ENCODE results near the gene FBLN2. TPM values are rescaled to one million over a fixed set of nuclear protein-coding genes. Genes with fewer than 3 reads are reported as not detected.

Gene FBLN2
- polyA plus RNA-seq, 1 experiment = 248 TPM

DNA sequence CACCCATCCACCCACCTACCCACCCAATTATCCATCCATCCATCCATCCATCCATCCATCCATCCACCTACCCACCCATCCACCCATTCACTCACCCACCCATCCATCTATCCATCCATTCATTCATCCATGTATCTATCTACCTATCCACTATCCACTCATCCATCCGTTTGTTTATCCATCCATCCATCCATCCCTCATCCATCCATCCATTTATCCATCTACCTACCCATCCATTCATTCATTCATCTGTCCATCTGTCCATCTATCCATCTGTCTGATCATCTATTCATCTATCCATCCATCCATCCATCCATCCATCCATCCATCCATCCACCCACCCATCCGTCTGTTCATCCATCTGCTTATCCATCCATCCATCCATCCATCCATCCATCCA is 65.7 kb downstream of the FBLN2 start:
- TF ChIP-seq, protein P1, sequence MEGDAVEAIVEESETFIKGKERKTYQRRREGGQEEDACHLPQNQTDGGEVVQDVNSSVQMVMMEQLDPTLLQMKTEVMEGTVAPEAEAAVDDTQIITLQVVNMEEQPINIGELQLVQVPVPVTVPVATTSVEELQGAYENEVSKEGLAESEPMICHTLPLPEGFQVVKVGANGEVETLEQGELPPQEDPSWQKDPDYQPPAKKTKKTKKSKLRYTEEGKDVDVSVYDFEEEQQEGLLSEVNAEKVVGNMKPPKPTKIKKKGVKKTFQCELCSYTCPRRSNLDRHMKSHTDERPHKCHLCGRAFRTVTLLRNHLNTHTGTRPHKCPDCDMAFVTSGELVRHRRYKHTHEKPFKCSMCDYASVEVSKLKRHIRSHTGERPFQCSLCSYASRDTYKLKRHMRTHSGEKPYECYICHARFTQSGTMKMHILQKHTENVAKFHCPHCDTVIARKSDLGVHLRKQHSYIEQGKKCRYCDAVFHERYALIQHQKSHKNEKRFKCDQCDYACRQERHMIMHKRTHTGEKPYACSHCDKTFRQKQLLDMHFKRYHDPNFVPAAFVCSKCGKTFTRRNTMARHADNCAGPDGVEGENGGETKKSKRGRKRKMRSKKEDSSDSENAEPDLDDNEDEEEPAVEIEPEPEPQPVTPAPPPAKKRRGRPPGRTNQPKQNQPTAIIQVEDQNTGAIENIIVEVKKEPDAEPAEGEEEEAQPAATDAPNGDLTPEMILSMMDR (IDR thresholded peaks at IDR 0.05; ENCODE audit: insufficient read depth, low read depth, low read length) = no peak
- Histone ChIP-seq H3K4me3 (ENCODE audit: low read depth, low read length) (no peak overlapping the region), H3K36me3 (ENCODE audit: control insufficient read depth, insufficient read depth, low read length) (peaks cover 40% of the 10 kb centered on the region), H3K27me3 (ENCODE audit: control insufficient read depth, insufficient read depth, low read length) (no peaks in the 10 kb centered on the region)
- CTCF ChIA-PET = no interaction called here
- POLR2A ChIA-PET = no interaction called here
- DNase-seq (ENCODE audit: low read depth) = no peak

DNA sequence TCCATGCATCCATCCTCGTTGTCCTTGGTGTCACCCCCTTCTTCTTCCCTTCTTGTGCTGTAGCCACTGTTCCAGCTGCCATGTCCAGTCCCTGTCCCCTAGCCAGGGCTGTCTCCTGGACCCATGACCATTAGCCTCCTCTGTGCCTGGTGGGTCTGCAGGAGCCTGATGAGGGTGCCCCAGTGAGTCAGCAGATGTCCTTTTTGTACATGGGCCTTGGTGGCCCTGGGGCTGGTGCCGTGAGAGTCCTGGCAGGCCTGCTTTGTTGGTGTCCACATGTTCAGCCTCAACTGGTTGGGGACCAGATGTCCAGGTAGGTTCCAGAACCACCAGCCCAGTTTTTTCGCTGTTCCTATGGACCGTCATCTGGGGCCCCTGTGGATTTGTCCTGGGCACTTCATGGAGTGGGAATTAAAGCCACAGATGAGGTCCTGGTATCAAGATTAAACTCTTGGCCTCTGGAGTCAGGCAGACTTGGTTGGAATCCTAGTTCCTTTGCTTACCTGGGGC is 66.1 kb downstream of the FBLN2 start:
- CTCF ChIA-PET = no interaction called here
- no peak for DNase-seq (ENCODE audit: low read depth)
- Histone ChIP-seq H3K4me3 (ENCODE audit: low read depth, low read length) (no peak overlapping the region), H3K36me3 (ENCODE audit: control insufficient read depth, insufficient read depth, low read length) (peaks cover 42% of the 10 kb centered on the region), H3K27me3 (ENCODE audit: control insufficient read depth, insufficient read depth, low read length) (no peaks in the 10 kb centered on the region)
- POLR2A ChIA-PET = no interaction called here
- TF ChIP-seq, protein P1 (IDR thresholded peaks at IDR 0.05; ENCODE audit: insufficient read depth, low read depth, low read length) = no peak

DNA sequence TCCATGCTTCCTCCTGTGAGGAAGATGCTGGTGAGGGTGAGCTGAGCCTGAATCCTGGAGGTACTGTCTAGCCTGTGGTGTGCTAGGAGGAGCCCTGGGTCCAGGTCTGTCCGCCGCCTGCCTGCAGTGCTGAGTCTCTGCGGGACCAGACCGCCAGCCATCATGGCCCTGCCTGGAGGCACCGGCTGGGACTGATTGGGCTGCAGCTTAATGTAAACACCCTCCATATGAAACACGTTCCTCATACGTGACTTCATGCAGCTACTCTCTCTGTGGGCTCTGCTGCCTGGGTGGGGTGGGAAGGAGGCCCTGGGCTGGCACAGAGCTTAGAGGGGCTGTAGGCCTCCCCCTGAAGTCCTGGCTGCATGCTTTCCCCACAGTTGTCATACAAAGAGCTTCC is 67.4 kb downstream of the FBLN2 start:
- CTCF ChIA-PET = interaction anchor here (0.8 to 1.3 kb wide), 2 partner anchors 33 to 120 kb away, joined by 3 read pairs; no protein-coding TSS in a partner anchor
- TF ChIP-seq, protein P1 (IDR thresholded peaks at IDR 0.05; ENCODE audit: insufficient read depth, low read depth, low read length) = no peak

DNA sequence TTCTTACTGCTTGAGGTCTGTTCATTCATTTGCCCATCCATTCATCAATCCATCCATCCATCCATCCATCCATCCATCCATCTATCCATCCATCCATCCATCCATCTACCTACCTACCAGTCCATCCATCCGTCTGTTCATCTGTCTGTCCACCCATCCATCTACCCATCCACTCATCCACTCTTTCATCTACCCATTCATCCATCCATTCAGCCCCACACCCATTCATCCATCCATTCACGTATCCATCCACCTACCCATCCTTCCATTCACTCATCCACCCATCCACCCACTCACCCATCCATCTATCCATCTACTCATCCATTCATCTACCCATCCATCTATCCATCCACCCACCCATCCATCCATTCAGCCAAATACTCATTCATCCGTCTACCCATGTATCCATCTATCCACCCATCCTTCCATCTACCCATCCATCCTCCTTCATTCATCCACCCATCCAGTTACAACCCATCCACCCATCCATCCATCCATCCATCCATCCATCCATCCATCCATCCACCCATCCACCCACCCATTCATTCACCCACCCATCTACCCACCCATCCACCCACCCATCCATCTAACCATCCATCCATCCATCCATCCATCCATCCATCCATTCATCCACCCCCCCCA is 68.3 kb downstream of the FBLN2 start:
- TF ChIP-seq, protein P1 (IDR thresholded peaks at IDR 0.05; ENCODE audit: insufficient read depth, low read depth, low read length) = no peak
- Histone ChIP-seq H3K27me3 (ENCODE audit: control insufficient read depth, insufficient read depth, low read length) (no peaks in the 10 kb centered on the region), H3K4me3 (ENCODE audit: low read depth, low read length) (no peak overlapping the region), H3K36me3 (ENCODE audit: control insufficient read depth, insufficient read depth, low read length) (peaks cover 52% of the 10 kb centered on the region)
- no peak for DNase-seq (ENCODE audit: low read depth)
- POLR2A ChIA-PET = no interaction called here
- CTCF ChIA-PET = interaction anchor here (1.3 kb wide), 1 partner anchor 121 kb away, joined by 3 read pairs; no protein-coding TSS in a partner anchor

More for the DNA sequence above, 67.4 kb downstream of the FBLN2 start:
- Histone ChIP-seq H3K36me3 (ENCODE audit: control insufficient read depth, insufficient read depth, low read length) (peaks cover 49% of the 10 kb centered on the region), H3K27me3 (ENCODE audit: control insufficient read depth, insufficient read depth, low read length) (no peaks in the 10 kb centered on the region), H3K4me3 (ENCODE audit: low read depth, low read length) (no peak overlapping the region)
- no peak for DNase-seq (ENCODE audit: low read depth)
- POLR2A ChIA-PET = no interaction called here

DNA sequence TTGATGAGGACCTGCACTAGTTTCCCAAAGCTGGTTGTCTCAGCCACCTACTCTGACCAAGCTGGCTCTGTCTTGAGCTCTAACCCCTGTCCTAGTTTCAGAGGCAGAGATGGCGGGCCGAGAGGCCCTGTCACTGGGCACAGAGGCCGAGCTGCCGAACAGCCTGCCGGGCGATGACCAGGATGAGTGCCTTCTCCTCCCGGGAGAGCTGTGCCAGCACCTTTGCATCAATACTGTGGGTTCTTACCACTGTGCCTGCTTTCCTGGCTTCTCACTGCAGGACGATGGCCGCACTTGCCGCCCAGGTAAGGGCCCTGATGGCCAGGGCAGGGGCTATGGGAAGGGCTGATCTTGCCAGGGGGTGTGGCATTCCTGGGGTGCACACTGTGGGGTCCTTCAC is 69.1 kb downstream of the FBLN2 start:
- DNase-seq (ENCODE audit: low read depth) = no peak
- POLR2A ChIA-PET = no interaction called here
- CTCF ChIA-PET = no interaction called here
- H3K27me3 ChIP-seq (ENCODE audit: control insufficient read depth, insufficient read depth, low read length) = no peaks in the 10 kb centered on the region
- H3K4me3 ChIP-seq (ENCODE audit: low read depth, low read length) = no peak overlapping the region
- TF ChIP-seq, protein P1 (IDR thresholded peaks at IDR 0.05; ENCODE audit: insufficient read depth, low read depth, low read length) = no peak
- peaks cover 56% of the 10 kb centered on the region for H3K36me3 ChIP-seq (ENCODE audit: control insufficient read depth, insufficient read depth, low read length)
